ENCODE measurements around the gene ZNFX1. TPM values are rescaled to one million over a fixed set of nuclear protein-coding genes. Genes with fewer than 3 reads are reported as not detected.
A peak's percentile ranks its signal among the peaks of the same experiment; 100 is the strongest.

ZNFX1 gene
- total and polyA plus RNA-seq, 12 donors = 10.7 to 39.6 (median 27.0) TPM

DNA sequence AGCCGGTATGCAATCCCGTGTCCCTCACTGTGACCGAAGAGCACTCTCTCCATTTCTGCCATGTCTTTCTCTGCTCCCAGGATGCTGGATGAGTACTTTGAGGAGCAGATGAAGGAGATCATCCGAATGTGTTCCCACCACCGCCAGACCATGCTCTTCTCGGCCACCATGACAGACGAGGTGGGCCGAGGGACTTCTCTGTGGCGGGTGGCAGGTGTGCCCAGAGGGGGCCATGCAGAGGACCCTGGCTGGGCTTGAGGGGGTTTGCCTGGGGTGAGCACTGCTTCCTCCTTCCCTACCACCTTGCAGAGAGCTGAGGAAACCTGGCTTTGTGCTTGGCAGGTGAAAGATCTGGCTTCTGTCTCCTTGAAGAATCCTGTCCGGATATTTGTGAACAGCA lies 44.6 kb downstream of the ZNFX1 start:
- Histone ChIP-seq H3K27me3 (no peaks in the 10 kb centered on the region), H3K4me1 (replicated peaks in 1 of 2) (no peaks in the 10 kb centered on the region), H3K4me3 (no peak overlapping the region), H3K9me3 (replicated peaks in 1 of 3) (no peaks in the 10 kb centered on the region), H3K27ac (no peak overlapping the region), H3K36me3 (replicated peaks in 1 of 2) (peaks cover 0 to 89% of the 10 kb centered on the region in 2 donors)
- WGBS, 4 donors = 91 to 94% (median 93%) methylated on average over 10 of the region's 10 CpGs
- no peak for DNase-seq
- intact Hi-C loops (cut with DNase I) = no loop called here
- no peak for TF ChIP-seq POLR2A (IDR thresholded peaks at IDR 0.05)
- TF ChIP-seq, protein P1, sequence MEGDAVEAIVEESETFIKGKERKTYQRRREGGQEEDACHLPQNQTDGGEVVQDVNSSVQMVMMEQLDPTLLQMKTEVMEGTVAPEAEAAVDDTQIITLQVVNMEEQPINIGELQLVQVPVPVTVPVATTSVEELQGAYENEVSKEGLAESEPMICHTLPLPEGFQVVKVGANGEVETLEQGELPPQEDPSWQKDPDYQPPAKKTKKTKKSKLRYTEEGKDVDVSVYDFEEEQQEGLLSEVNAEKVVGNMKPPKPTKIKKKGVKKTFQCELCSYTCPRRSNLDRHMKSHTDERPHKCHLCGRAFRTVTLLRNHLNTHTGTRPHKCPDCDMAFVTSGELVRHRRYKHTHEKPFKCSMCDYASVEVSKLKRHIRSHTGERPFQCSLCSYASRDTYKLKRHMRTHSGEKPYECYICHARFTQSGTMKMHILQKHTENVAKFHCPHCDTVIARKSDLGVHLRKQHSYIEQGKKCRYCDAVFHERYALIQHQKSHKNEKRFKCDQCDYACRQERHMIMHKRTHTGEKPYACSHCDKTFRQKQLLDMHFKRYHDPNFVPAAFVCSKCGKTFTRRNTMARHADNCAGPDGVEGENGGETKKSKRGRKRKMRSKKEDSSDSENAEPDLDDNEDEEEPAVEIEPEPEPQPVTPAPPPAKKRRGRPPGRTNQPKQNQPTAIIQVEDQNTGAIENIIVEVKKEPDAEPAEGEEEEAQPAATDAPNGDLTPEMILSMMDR (IDR thresholded peaks at IDR 0.05) = no peak

DNA sequence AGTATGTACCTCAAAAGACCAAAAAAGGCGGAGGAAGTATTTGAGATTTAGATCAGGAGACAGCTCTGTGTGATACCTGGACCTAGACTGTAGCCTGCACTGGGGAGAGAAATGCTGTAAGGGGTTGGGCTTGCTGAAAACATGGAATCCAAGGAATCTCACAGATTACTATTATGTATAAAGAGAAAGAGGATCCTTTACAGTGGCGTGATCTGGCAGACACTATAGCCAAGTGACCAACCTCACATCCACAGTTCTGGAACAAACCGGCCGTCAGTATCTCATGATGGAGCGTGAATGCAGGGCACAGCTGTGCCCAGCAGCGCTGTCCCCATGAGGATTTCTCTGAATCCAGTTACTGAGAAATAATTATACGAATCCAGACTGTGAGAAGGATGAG lies 46.4 kb downstream of the ZNFX1 start:
- WGBS, 4 donors = 66 to 93% (median 76%) methylated on average over 7 of the region's 7 CpGs
- Histone ChIP-seq H3K9me3 (replicated peaks in 1 of 3) (no peaks in the 10 kb centered on the region), H3K4me1 (replicated peaks in 1 of 2) (no peaks in the 10 kb centered on the region), H3K4me3 (no peak overlapping the region), H3K27me3 (no peaks in the 10 kb centered on the region), H3K36me3 (replicated peaks in 1 of 2) (peaks cover 0 to 87% of the 10 kb centered on the region in 2 donors), H3K27ac (no peak overlapping the region)
- no peak for TF ChIP-seq POLR2A (IDR thresholded peaks at IDR 0.05)
- TF ChIP-seq, protein P1 (IDR thresholded peaks at IDR 0.05) = no peak
- DNase-seq = no peak
- intact Hi-C loops (cut with DNase I) = no loop called here

DNA sequence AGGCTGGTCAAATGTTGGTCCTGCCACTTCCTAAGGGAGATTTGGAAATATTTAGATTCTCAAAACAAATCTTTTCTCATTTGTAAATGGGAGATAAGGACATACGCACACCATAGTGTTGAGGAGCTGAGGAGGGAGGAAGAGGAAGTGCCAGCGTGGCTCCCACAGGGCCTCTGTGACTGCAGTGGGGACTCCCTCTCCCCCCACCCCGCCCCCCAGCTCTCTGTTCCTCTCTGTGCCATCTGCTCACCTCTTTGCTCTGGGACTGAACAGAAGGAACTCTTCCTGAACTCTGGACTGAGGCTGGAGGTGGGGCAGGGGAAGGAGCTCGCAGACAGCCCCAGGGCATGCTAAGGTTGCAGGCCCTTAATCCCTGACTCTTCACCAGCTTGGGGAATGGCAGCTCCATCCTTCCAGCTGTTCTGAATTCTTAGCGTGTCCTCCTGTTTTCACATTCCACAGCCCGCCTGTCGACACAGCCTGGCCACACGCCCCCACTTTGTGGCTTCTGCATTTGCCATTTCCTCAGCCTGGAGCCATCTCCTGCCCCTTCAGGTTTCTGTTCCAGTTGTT lies 47.2 kb downstream of the ZNFX1 start:
- Histone ChIP-seq H3K9me3 (replicated peaks in 1 of 3) (no peaks in the 10 kb centered on the region), H3K36me3 (replicated peaks in 1 of 2) (peaks cover 0 to 89% of the 10 kb centered on the region in 2 donors), H3K4me3 (no peak overlapping the region), H3K4me1 (replicated peaks in 1 of 2) (no peaks in the 10 kb centered on the region), H3K27me3 (no peaks in the 10 kb centered on the region), H3K27ac (peak overlapping the region in 1 of 5 donors; percentile 8)
- WGBS, 4 donors = 62 to 76% (median 68%) methylated on average over 6 to 8 of the region's 8 CpGs
- TF ChIP-seq POLR2A (IDR thresholded peaks at IDR 0.05) = no peak
- TF ChIP-seq, protein P1 (IDR thresholded peaks at IDR 0.05) = no peak
- intact Hi-C loops (cut with DNase I) = no loop called here
- DNase-seq = peak in 1 of 7 donors; percentile 22

DNA sequence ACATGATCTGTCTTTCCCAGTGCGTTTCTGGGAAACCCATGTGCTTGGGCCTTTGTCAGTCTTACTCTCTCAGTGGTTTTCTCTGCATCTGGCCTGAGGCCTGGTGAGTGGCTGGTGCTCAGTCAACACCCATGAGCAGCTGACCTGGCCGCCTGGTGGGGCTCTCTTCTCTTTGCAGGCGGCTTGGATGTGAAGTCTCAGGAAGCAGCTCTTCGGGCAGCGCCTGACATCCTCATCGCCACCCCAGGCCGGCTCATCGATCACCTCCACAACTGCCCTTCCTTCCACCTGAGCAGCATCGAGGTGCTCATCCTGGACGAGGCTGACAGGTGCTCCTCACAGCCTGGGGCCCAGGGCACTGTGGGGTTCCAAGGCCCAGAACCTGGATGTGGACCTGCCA lies 47.8 kb downstream of the ZNFX1 start:
- 83 to 93% (median 90%) methylated on average over 10 of the region's 10 CpGs for WGBS, 4 donors
- H3K4me3 ChIP-seq = no peak overlapping the region
- peak overlapping the region in 1 of 5 donors; percentile 8 for H3K27ac ChIP-seq
- H3K27me3 ChIP-seq = no peaks in the 10 kb centered on the region
- peaks cover 0 to 89% of the 10 kb centered on the region in 2 donors for H3K36me3 ChIP-seq (replicated peaks in 1 of 2)
- DNase-seq = no peak
- H3K4me1 ChIP-seq (replicated peaks in 1 of 2) = no peaks in the 10 kb centered on the region
- H3K9me3 ChIP-seq (replicated peaks in 1 of 3) = no peaks in the 10 kb centered on the region
- TF ChIP-seq, protein P1 (IDR thresholded peaks at IDR 0.05) = no peak
- no peak for TF ChIP-seq POLR2A (IDR thresholded peaks at IDR 0.05)
- intact Hi-C loops (cut with DNase I) = no loop called here
